Lower leg skin (tissue), 4 donors: ENCODE measurements around the gene DAAM1. TPM values are rescaled to one million over a fixed set of nuclear protein-coding genes. Genes with fewer than 3 reads are reported as not detected.

ENCODE experiments used
- DNase-seq, 2 donors: peaks; one replicate each; pipeline ENCODE4 v3.0.0-alpha.2; 2019; ENCODE audit warnings: low spot score in 2 of 2
- H3K4me3 ChIP-seq: fragments of 200-600 bp; sonication (generic); 2 replicates; pipeline ENCODE4 v1.5.1; 2017; ENCODE audit warnings: mild to moderate bottlenecking, low read depth; ENCODE audit not compliant: poor library complexity, severe bottlenecking
- POLR2A ChIP-seq, 2 donors: fragments of 450-650 bp; IDR thresholded peaks; one replicate each; pipeline ENCODE4 v1.6.1; 2016 to 2017; ENCODE audit warnings: antibody characterized with exemption in 2 of 2, mild to moderate bottlenecking in 1 of 2, moderate library complexity in 1 of 2
- WGBS, 2 donors: methylation state at CpG; one replicate each; pipeline ENCODE4 v1.1.5; 2018; 5-methylcytosine and 5-hydroxymethylcytosine counted together
- intact Hi-C: fragments of 100-400 bp; cut with DNase I; formaldehyde crosslinking; loops from one replicate; pipeline ENCODE4 v1.15.0; 2023; ENCODE audit warnings: low total_unique reads
- total RNA-seq, 4 donors: library from RNA; depleted of rRNA; stranded (reverse); fragments of >200 nt; gene quantifications; one replicate each; pipeline ENCODE4 v1.1.0, GENCODE V29; 2016
- TF ChIP-seq, protein P1 (sequence below), 3 donors: fragments of 450-650 bp; IDR thresholded peaks; one replicate each; pipeline ENCODE4 v1.5.1; 2016; ENCODE audit warnings: antibody characterized with exemption in 3 of 3, mild to moderate bottlenecking in 3 of 3, moderate library complexity in 2 of 3

Gene DAAM1
- total RNA-seq, 4 donors from 2014 or later = 155 to 194 (median 183) TPM

DNA sequence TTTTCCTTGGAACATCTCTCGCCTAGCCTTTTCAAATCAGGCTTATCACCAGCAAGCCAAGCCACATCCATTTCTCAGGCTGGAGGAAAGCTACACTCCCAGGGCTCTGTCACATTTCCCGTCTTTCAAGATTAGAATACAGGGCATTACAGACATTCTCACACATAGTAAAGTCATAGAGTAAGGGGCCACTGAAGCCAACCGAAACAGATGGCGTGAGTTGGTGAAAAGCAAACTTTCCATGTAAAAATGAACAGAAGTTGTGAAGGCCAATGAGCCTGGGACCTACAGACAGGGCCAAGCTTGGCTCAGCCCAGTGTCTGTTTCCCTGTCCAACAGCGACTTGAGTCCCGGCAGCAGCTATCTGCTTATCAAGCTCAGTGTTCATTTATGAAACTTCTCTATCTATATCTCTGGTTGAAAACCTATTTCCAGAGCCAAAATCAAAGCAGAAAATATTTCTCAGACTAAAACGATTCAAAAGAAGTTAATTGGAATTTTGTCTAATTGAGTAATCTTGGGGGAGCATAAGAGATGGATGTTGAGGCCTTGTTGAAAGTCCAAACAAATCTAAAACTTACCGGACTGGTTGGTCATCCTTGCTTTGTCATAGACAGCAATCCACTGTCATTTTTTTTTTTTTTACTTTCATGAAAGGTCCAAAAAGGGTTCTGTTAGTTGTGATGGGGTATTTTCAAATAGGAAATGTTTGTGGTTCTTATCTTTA, 105.6 kb downstream of the DAAM1 start:
- no peak overlapping the region for H3K4me3 ChIP-seq
- no peak for DNase-seq
- TF ChIP-seq POLR2A (IDR thresholded peaks at IDR 0.05) = no peak
- TF ChIP-seq, protein P1, sequence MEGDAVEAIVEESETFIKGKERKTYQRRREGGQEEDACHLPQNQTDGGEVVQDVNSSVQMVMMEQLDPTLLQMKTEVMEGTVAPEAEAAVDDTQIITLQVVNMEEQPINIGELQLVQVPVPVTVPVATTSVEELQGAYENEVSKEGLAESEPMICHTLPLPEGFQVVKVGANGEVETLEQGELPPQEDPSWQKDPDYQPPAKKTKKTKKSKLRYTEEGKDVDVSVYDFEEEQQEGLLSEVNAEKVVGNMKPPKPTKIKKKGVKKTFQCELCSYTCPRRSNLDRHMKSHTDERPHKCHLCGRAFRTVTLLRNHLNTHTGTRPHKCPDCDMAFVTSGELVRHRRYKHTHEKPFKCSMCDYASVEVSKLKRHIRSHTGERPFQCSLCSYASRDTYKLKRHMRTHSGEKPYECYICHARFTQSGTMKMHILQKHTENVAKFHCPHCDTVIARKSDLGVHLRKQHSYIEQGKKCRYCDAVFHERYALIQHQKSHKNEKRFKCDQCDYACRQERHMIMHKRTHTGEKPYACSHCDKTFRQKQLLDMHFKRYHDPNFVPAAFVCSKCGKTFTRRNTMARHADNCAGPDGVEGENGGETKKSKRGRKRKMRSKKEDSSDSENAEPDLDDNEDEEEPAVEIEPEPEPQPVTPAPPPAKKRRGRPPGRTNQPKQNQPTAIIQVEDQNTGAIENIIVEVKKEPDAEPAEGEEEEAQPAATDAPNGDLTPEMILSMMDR (IDR thresholded peaks at IDR 0.05) = no peak
- intact Hi-C loops = no loop called here
- WGBS, 2 donors = 64 to 74% methylated on average over 8 of the region's 8 CpGs

DNA sequence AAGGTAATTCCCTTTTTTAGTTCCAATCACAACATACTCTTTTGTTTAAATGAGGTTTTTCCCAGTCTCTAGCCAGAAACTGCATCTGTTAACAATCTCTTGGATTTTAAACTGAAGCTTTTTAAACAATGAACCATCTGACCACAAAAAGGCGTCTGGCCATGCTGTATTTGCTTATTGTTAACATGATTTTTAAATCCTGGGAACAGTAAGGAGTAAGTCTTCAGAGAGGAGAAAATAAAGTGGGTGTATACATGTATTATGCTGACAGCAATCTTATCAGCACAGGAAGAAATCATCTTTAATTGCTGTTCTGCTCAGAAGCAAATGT, 106.2 kb downstream of the DAAM1 start:
- TF ChIP-seq POLR2A (IDR thresholded peaks at IDR 0.05) = no peak
- TF ChIP-seq, protein P1 (IDR thresholded peaks at IDR 0.05) = no peak
- 33 to 46% methylated on average over 1 of the region's 1 CpG for WGBS, 2 donors
- intact Hi-C loops = no loop called here
- no peak for DNase-seq
- H3K4me3 ChIP-seq = no peak overlapping the region

DNA sequence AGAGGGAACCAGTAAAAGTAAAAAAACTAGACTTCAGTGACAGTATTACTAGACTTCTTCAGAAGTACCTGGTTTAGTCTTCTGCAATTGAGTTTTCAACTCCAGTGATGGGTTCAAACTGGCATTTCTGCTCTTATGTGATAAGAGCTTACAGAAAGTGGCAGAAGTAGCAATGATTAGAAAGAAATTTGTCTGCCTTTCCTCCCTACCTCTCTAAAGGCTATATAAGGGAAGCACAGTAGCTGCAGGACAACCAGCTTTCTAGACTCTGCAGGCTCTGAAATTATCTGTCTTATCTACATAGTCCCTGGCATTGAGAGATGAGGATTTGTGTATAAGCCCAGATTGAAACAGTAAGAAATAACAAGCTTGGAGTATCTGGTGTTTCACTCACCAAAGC, 107.5 kb downstream of the DAAM1 start:
- DNase-seq = no peak
- intact Hi-C loops = no loop called here
- TF ChIP-seq, protein P1 (IDR thresholded peaks at IDR 0.05) = no peak
- no peak for TF ChIP-seq POLR2A (IDR thresholded peaks at IDR 0.05)
- no peak overlapping the region for H3K4me3 ChIP-seq

DNA sequence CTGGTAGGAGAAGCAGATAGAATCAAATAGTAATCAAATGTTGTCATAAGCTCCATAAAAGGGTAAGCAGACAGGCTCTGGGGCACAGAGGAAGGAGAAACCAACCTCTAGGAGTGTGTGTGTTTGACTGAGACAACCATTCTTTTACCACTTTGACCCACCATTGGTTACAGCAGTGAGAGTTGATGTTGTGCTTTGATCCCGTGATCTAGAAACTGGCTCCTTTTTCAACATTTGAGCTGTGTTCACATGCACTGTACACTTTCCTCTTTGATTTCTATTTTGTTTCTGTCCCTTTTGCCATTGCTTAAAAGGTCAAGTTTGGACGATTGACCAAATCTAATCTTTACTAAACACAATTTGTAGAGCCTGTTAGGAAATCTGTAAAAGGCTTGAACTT, 108.0 kb downstream of the DAAM1 start:
- intact Hi-C loops = no loop called here
- TF ChIP-seq, protein P1 (IDR thresholded peaks at IDR 0.05) = no peak
- TF ChIP-seq POLR2A (IDR thresholded peaks at IDR 0.05) = no peak
- no peak for DNase-seq
- no peak overlapping the region for H3K4me3 ChIP-seq
- WGBS, 2 donors = 82 to 90% methylated on average over 2 of the region's 2 CpGs

DNA sequence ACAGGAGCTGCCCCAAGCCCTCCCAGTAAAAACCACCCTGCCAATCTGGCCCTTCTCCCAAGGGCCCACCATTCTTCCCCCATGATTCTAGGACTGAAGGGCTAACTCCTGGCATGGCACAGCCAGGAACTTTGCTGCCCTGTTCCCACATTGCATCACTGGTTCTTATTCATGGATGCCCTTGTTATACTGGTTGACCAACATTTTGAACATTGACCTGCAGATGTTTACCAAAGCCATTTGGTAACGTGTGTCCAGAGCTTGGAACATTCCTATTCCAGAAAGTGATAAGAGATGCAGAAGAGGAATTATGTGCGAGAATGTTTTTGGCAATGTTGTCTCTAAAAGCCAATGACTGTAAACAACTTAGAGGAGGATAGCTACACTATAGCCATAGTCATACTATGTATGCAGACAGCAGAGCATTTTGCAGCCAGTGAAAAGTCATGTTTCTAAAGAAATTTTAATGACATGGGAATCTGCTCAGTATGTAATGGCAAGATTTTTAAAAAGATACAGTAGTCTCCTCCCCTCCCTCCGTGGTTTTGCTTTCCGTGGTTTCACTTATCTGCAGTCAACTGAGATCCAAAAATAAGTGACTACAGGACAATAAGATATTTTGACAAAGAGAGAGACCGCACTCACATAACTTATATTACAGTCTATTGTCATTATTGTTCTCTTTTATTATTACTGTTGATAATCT, 108.8 kb downstream of the DAAM1 start:
- no peak overlapping the region for H3K4me3 ChIP-seq
- WGBS, 2 donors = 69 to 75% methylated on average over 5 of the region's 5 CpGs
- no peak for DNase-seq
- intact Hi-C loops = no loop called here
- TF ChIP-seq POLR2A (IDR thresholded peaks at IDR 0.05) = no peak
- TF ChIP-seq, protein P1 (IDR thresholded peaks at IDR 0.05) = no peak
